Uterus (tissue), 2 donors: ENCODE measurements around the gene LY9.

Source experiments
- POLR2A ChIP-seq, 2 donors: fragments of 450-650 bp; IDR thresholded peaks; one replicate each; pipeline ENCODE4 v1.6.1; 2016; ENCODE audit warnings: antibody characterized with exemption in 2 of 2, mild to moderate bottlenecking in 1 of 2, moderate library complexity in 1 of 2
- TF ChIP-seq, protein P1 (sequence below), 4 experiments: fragments of 200-600 bp in 2 of 4; fragments of 450-650 bp in 2 of 4; sonication (generic) in 2 of 4; IDR thresholded peaks; one replicate each; pipeline ENCODE4 v1.5.1; 2016 to 2019; ENCODE audit warnings: antibody characterized with exemption in 4 of 4, mild to moderate bottlenecking in 2 of 4, moderate library complexity in 1 of 4

DNA sequence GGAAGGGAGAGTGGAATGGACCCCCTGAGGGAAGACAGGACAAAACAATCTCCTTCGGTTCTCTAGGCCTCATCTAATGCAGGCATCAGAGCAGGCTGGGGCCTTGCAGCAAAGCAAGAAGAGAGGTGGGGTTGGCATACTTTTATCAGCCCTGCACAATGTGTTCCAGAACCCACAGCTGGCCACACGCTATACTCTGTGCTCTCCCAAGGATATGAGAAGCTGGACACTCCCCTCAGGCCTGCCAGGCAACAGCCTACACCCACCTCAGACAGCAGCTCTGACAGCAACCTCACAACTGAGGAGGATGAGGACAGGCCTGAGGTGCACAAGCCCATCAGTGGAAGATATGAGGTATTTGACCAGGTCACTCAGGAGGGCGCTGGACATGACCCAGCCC is 27.3 kb downstream of the LY9 start:
- TF ChIP-seq POLR2A (IDR thresholded peaks at IDR 0.05) = no peak
- TF ChIP-seq, protein P1, sequence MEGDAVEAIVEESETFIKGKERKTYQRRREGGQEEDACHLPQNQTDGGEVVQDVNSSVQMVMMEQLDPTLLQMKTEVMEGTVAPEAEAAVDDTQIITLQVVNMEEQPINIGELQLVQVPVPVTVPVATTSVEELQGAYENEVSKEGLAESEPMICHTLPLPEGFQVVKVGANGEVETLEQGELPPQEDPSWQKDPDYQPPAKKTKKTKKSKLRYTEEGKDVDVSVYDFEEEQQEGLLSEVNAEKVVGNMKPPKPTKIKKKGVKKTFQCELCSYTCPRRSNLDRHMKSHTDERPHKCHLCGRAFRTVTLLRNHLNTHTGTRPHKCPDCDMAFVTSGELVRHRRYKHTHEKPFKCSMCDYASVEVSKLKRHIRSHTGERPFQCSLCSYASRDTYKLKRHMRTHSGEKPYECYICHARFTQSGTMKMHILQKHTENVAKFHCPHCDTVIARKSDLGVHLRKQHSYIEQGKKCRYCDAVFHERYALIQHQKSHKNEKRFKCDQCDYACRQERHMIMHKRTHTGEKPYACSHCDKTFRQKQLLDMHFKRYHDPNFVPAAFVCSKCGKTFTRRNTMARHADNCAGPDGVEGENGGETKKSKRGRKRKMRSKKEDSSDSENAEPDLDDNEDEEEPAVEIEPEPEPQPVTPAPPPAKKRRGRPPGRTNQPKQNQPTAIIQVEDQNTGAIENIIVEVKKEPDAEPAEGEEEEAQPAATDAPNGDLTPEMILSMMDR (IDR thresholded peaks at IDR 0.05) = no peak
